Motor neuron (in vitro differentiated cells): Measurements from ENCODE around the gene NPEPL1. TPM values are rescaled to one million over a fixed set of nuclear protein-coding genes. Genes with fewer than 3 reads are reported as not detected.

Source experiments
- ATAC-seq, 8 experiments: fragments of 200-7000 bp; cut with Tn5 transposase; replicated peaks in 6 of 8; 2 replicates each; pipeline ENCODE4 v1.8.0; 2021; ENCODE audit warnings: mild to moderate bottlenecking in 8 of 8, moderate library complexity in 8 of 8
- H3K27ac ChIP-seq, 2 donors: fragments of 250-450 bp; sonication (Bioruptor Pico); 2 replicates each; pipeline ENCODE4 v1.9.0; 2021; ENCODE audit warnings: antibody characterized with exemption in 2 of 2, mild to moderate bottlenecking in 2 of 2, moderate library complexity in 1 of 2
- H3K4me1 ChIP-seq, 2 donors: fragments of 250-450 bp; sonication (Bioruptor Pico); replicated peaks in 1 of 2; 2 replicates each; pipeline ENCODE4 v1.6.1; 2021; ENCODE audit warnings: antibody characterized with exemption in 2 of 2, mild to moderate bottlenecking in 2 of 2, moderate library complexity in 1 of 2
- H3K4me3 ChIP-seq, 5 donors: fragments of 250-450 bp; sonication (Bioruptor Pico); 2 replicates each; pipeline ENCODE4 v1.9.0; 2021; ENCODE audit warnings: antibody characterized with exemption in 5 of 5, mild to moderate bottlenecking in 5 of 5, moderate library complexity in 4 of 5
- WGBS, 10 experiments: fragments of 450-650 bp; shearing (Covaris generic); methylation state at CpG; one replicate each; pipeline ENCODE4 v1.0.0; 2022; 5-methylcytosine and 5-hydroxymethylcytosine counted together
- in situ Hi-C, 9 experiments: fragments of 400-800 bp; cut with MboI; loops; one replicate each; pipeline ENCODE4 v1.15.0; 2021; ENCODE audit warnings: low sequenced_read_pairs in 9 of 9, low pct_unique_long_range_greater_than_20kb in 2 of 9; ENCODE audit not compliant: unreplicated experiment in 9 of 9
- total RNA-seq, 8 experiments: library from RNA; unstranded; fragments of 300-600 nt; gene quantifications; 2 replicates each; pipeline versions ENCODE4 v1.2.3 to v1.2.4, GENCODE V29; 2022

The NPEPL1 gene
- total RNA-seq, 8 experiments from 2014 or later = 5.4 to 31.1 (median 14.0) TPM

DNA sequence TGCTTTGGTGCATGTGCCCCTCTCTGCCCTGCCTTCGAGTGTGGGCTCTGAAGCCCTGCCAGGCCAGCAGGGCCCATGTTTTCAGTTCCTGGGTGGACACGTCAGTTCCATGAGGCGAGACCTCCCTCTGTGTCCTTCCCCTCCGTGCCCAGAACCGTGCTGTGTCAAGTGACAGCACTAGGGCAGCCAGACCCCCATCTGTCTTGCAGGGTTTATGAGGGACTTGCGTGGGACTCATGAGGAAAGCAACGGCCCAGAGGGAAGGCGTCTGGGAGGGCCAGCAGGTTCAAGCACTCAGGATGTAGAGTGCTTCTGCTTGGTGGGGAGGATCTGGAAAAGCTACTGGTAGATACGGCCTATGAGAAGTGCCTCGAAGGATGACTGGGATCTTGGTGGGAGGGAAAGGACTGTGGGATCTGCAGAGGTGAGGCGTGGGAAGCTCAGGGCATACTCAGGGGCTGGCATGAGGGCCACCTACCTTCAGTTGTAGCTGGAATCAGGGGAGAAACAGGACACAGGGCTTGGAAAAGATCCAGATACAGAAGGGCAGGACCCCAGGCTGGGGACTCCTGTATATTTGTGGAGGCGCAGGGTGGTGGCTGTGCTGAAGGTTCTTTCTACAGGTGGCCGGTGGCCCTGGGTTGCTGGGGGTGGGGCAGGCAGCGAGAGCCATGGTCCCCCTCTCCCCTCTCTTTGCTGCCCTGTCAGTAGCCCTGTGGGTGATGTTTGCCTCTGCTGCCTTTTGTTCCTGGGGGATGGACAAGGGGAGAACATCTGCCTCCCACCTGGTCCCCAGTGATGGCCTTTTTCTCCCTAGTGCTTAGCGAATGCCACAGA lies 5.5 kb downstream of the NPEPL1 start:
- in situ Hi-C loops = loop anchor here in 1 of 9 experiments (25.0 kb wide), 1 partner anchor 139 kb away; no protein-coding TSS in a partner anchor

DNA sequence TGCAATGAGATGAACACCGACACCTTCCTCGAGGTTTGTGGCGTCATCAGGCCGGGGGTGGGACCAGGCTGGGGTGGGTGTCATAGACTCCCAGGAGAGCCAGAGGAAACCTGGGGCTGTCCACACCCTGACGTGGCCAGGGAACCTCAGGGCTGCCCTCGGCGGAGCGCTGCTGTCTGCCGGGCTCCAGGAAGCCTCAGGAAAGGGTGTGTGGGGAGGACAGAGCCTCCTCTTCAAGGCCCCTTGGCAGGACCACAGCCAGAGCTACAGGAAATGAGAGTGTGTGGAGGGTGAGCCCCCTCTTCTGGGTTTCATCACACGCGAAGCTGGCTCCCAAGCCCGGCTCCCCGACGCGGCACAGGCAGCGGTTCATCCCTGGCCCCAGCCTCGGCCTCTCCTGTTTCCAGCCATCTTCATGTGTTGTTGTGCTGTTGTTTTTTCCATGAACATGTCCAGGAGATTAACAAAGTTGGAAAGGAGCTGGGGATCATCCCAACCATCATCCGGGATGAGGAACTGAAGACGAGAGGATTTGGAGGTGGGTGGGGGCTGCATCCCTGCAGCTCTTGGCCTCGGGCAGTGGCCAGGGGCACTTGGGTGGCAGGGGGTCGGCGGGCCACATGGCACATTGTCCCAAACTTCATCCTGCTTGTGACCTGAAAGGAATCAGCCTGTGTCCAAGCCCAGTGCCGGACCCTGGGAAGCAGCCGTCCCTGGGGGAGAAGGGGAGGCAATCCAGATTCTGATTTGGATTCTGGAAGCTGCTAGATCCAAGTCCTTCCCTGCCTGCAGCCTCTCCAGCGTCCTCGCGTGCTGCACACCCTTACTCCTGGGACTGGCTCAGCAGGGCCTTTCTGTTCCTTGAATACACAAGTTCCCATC lies 6.4 kb downstream of the NPEPL1 start:
- H3K4me1 ChIP-seq = peaks cover 21 to 23% of the 10 kb centered on the region in 2 donors
- WGBS, 10 experiments = 40 to 100% (median 98%) methylated on average over 1 to 5 of the region's 27 CpGs; no CpG with 5 or more reads in 4 of the 10 experiments
- ATAC-seq = no peak
- H3K27ac ChIP-seq = peak overlapping the region in 1 of 2 donors; percentile 56
- in situ Hi-C loops = loop anchor here in 1 of 9 experiments (25.0 kb wide), 1 partner anchor 138 kb away; no protein-coding TSS in a partner anchor
- no peak overlapping the region for H3K4me3 ChIP-seq

More for the DNA sequence above, 5.5 kb downstream of the NPEPL1 start:
- Histone ChIP-seq H3K27ac (peak overlapping the region; percentile 47 to 56), H3K4me3 (no peak overlapping the region), H3K4me1 (peaks cover 21 to 27% of the 10 kb centered on the region in 2 donors)
- WGBS, 10 experiments = 33 to 100% (median 89%) methylated on average over 1 to 7 of the region's 15 CpGs; no CpG with 5 or more reads in 3 of the 10 experiments
- ATAC-seq = no peak

DNA sequence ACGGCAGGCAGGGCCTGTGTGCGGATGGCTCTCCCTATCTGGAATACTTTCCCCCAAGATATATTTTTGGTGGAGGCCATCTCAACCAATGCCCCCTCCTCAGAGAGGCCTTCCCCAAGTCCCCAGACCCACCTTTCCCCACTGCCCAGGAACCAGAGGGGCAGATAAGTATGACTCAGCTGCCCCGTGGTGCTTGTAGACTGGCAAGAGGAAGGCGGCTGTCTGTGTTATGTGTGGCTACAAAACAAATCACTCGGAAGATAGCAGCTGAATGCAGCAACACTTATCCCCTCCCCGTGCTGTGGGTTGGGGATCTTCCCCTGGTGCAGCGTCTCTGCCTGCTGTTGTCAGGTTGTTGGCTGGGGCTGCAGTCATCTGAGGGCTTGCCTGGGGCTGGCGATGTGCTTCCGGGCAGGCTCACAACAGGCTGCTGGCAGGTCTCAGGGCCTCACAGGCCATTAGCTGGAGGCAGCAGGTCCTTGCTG lies 7.1 kb downstream of the NPEPL1 start:
- ATAC-seq = no peak
- WGBS, 10 experiments = 20 to 100% (median 93%) methylated on average over 1 to 3 of the region's 9 CpGs; no CpG with 5 or more reads in 6 of the 10 experiments
- in situ Hi-C loops = loop anchor here in 1 of 9 experiments (25.0 kb wide), 1 partner anchor 138 kb away; no protein-coding TSS in a partner anchor
- Histone ChIP-seq H3K4me3 (no peak overlapping the region), H3K27ac (no peak overlapping the region), H3K4me1 (peaks cover 21 to 27% of the 10 kb centered on the region in 2 donors)

DNA sequence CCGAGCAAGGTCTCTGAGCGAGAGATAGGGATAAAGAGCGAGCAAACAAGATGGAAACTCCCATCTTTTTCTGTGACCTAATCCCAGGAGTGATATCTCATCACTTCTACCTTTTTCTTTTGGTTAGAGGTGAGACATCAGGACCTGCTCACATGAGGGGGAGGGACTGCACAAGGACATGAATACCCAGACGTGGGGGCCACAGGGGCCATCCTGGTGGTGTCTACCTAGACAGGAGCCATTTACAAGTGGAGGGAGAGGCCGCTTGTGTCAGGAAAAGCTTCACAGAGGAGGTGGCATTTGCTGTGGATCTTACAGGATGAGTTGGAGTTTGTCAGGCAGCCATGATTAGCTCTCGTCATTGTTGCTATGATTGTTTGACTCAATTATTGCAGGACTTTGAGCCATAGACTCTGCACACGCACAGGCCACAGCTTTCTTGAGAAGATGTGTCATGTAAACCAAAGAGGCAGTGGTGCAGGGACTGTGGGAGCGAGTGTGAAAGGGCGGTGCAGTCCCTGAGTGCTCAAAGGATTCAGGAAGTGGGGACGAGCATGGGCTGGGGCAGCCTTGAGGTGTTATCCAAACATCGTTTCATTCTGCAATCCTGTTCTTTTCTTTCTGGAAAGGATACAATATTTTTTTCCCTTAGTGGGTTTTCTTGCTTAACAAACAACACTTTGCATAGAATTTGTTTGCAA lies 7.7 kb downstream of the NPEPL1 start:
- Histone ChIP-seq H3K4me1 (peaks cover 21 to 27% of the 10 kb centered on the region in 2 donors), H3K27ac (no peak overlapping the region), H3K4me3 (no peak overlapping the region)
- 57 to 100% (median 88%) methylated on average over 1 to 9 of the region's 11 CpGs; no CpG with 5 or more reads in 2 of the 10 experiments for WGBS, 10 experiments
- ATAC-seq = peak in 2 of 8 experiments; percentile 29 to 66
- in situ Hi-C loops = no loop called here

DNA sequence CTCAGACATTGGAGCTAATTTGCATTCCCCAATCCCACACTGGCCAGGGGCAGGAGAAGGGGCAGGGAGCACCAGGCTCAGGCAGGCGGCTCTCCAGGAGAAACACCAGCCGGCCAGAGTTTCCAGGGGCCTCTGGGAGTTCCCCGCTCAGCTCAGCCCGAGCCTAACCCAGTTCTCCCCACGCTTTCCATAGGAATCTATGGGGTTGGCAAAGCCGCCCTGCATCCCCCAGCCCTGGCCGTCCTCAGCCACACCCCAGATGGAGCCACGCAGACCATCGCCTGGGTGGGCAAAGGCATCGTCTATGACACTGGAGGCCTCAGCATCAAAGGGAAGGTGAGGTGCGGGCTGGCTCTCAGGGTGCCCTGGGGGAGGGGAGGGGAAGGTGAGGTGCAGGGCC lies 8.2 kb downstream of the NPEPL1 start:
- Histone ChIP-seq H3K4me3 (no peak overlapping the region), H3K27ac (no peak overlapping the region), H3K4me1 (peaks cover 20 to 27% of the 10 kb centered on the region in 2 donors)
- peak in 2 of 8 experiments; percentile 20 to 81 for ATAC-seq
- 58 to 100% (median 80%) methylated on average over 1 to 3 of the region's 11 CpGs; no CpG with 5 or more reads in 7 of the 10 experiments for WGBS, 10 experiments
- in situ Hi-C loops = no loop called here

DNA sequence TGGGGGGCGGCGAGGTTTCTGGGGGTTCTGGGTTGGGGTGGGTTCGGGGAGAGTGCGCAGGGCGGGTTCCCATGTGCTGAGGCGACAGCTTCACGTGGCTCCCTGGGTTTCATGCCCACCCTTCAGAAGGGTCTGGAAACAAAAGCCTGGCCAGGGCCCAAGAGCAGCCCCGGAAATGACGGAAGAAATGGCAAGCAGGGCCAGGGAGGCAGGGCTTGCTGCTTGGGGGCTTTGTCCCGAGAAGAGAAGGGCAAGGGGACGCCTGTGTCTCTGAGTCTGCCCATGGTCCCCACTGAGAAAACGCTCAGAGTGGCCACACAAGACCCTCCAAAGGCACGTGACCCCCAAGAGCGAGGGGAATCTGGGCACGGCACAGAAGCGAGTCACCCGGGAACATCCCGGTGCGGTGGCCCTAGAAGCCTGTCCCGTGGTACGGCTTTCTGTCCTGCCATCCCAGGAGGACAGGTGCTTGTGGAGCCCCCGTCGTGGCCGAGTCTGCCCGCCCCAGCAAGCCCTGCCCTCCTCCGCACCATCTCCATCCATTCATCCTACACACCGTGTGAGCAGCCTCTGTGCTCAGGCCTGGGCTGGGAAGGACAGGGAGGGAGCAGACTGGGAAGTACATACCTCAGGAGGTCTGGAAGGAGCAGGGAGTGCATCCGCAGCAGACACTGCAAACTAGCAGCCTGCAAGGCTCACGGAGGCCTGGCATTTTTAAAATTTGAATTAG lies 9.0 kb downstream of the NPEPL1 start:
- Histone ChIP-seq H3K4me3 (no peak overlapping the region), H3K4me1 (peaks cover 16 to 24% of the 10 kb centered on the region in 2 donors), H3K27ac (no peak overlapping the region)
- in situ Hi-C loops = no loop called here
- ATAC-seq = no peak
- WGBS, 10 experiments = 80% methylated on average over 1 of the region's 29 CpGs; no CpG with 5 or more reads in 8 of the 10 experiments

DNA sequence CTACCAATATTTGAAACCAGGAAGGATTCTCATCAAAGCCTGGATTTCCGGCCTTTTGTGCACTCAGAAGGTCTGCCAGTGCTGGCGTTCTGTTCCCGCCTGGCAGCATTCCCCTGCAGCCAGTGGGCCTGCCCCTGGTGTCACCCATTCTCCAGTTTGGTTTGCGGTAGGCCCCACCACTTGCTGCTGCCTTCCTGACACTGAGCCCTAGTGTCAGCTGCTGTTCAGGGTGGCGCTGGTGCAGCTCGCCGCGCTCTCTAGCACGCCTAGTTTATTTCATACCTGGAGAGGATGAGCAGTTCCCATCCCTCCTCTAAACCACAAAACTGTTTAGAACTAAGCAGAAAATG lies 9.5 kb downstream of the NPEPL1 start:
- no peak overlapping the region for H3K4me3 ChIP-seq
- no peak for ATAC-seq
- in situ Hi-C loops = no loop called here
- peaks cover 14 to 19% of the 10 kb centered on the region in 2 donors for H3K4me1 ChIP-seq
- WGBS, 10 experiments = 80 to 100% (median 94%) methylated on average over 1 to 6 of the region's 9 CpGs; no CpG with 5 or more reads in 4 of the 10 experiments
- H3K27ac ChIP-seq = no peak overlapping the region

DNA sequence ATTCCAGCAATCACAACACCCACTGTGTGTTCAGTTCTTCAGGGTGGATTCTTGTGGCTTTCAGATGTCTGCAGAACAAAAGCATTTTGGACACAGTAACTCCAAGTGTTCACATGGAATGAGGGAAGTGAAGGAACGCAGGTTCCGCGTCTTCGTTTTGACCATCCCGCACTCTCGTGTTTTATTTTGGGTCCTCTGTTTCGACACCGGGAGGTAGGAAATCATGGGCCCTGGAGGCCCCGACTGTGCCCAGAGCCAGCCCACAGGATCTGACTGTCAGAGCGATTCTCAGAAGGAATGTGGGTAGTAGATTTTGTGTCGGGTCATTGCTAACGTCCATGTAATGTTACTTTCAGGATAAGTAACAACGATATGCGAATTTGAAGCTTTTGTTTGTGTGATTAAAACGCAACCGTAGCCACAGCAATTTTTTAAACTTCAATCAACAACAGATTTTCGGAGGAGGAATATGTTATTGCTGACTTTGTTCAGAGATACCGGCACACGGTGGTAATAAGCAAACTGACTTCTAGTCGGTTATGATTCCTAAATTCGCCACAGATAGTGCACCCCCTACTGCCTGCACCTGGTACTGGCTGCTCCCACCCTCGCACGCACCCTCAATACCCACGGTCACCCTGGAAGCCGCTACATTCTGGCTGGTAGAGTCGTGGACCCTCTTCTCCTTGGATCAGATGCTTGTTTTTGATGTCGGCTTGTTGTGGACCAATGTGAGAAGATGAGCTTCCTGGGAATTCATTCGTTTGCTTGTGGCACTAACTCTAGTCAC lies 10.5 kb downstream of the NPEPL1 start:
- WGBS, 10 experiments = 89 to 100% (median 93%) methylated on average over 3 to 18 of the region's 28 CpGs; no CpG with 5 or more reads in 2 of the 10 experiments
- no peak for ATAC-seq
- Histone ChIP-seq H3K4me1 (peaks cover 5 to 11% of the 10 kb centered on the region in 2 donors), H3K4me3 (no peak overlapping the region), H3K27ac (no peak overlapping the region)
- in situ Hi-C loops = no loop called here

DNA sequence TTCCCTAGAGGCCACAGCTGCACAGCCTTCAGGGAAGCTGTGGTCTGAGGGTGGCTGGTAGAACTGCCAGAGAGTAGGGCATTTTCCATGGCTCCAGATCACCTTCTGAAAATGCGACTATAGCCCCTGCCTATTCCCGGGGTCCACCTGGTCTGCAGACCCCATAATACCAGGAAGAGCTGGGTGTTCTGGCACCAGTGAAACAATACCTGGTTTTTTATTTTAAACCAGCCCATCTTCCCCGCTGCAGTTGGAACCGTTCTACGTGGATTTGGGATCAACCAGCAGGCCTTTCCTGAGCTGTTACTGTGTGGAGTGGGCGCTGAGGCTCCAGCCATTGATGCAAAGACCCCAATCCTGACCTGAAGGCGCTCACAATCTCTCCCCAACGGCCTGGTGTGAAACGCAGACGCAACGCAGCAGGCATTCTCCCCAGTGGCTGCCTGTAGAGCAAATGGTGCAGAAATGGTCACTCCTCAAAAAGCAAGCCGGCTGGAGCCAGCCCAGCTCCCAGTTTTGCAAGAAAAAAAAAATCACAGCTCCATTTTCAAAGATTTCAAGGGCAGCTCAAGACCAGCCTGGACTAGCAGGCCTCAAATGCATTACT lies 11.3 kb downstream of the NPEPL1 start:
- WGBS, 10 experiments = 80 to 100% (median 89%) methylated on average over 1 to 9 of the region's 12 CpGs; no CpG with 5 or more reads in 1 of the 10 experiments
- peak in 4 of 8 experiments; percentile 21 to 61 (median 49) for ATAC-seq
- in situ Hi-C loops = no loop called here

DNA sequence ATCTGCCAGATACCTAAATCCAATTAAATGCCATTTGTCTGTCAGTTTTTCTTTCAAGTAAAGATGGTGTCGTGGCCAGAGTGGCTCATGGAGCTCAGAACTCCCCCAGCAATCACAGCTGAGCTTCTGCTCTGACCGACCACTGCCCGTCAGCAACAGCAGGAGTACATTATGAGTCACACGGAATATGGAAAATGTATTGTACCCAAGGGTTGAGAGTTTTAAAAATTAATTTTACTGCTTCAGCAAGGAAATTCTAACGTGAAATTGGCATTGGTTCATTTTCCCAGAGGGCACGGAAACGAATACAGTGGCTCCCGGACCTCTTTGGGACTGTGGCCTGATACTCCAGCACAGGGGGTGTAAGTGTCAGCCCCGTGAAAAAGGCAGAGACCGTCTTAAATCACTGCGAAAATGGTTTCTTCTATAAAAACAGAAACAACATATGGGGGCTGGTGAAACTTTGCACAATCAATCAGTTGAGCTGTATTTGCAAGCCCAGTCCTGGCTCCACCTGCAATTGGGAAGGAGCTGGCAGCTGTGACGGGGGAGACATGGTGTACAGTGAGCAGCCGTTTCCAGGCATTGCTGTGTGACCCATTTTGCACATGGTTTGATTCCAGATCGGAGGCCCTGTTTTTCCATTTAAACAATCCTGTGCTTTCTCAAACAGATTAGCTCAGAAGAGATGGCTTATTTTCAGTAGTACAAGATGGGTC lies 12.8 kb downstream of the NPEPL1 start:
- in situ Hi-C loops = no loop called here
- H3K27ac ChIP-seq = no peak overlapping the region
- H3K4me3 ChIP-seq = no peak overlapping the region
- ATAC-seq = peak in 1 of 8 experiments; percentile 25
- 65 to 100% (median 88%) methylated on average over 2 to 14 of the region's 14 CpGs; no CpG with 5 or more reads in 1 of the 10 experiments for WGBS, 10 experiments
- peaks cover 0 to 4% of the 10 kb centered on the region in 2 donors for H3K4me1 ChIP-seq

More for the DNA sequence above, 11.3 kb downstream of the NPEPL1 start:
- no peak overlapping the region for H3K4me3 ChIP-seq
- peaks cover 0 to 4% of the 10 kb centered on the region in 2 donors for H3K4me1 ChIP-seq
- H3K27ac ChIP-seq = peak overlapping the region in 1 of 2 donors; percentile 20
